Mucosa of descending colon (tissue), 3 donors: ENCODE results near the gene CERCAM. TPM values are rescaled to one million over a fixed set of nuclear protein-coding genes. Genes with fewer than 3 reads are reported as not detected.

Source experiments
- ATAC-seq: fragments of 200-7000 bp; cut with Tn5 transposase; one replicate; pipeline ENCODE4 v1.9.1; 2020; ENCODE audit warnings: mild to moderate bottlenecking, moderate library complexity
- DNase-seq, 3 donors: peaks; one replicate each; pipeline ENCODE4 v3.0.0-alpha.2; 2020
- H3K36me3 ChIP-seq: fragments of 200-600 bp; one replicate; pipeline ENCODE4 v1.8.0; 2021; ENCODE audit warnings: low read depth, mild to moderate bottlenecking
- H3K4me1 ChIP-seq: fragments of 200-600 bp; one replicate; pipeline ENCODE4 v1.8.0; 2021; ENCODE audit warnings: low read depth, mild to moderate bottlenecking
- H3K4me3 ChIP-seq: fragments of 200-600 bp; one replicate; pipeline ENCODE4 v1.8.0; 2021; ENCODE audit warnings: mild to moderate bottlenecking
- H3K9me3 ChIP-seq: fragments of 200-600 bp; one replicate; pipeline ENCODE4 v1.8.0; 2021; ENCODE audit warnings: mild to moderate bottlenecking
- CTCF ChIP-seq: fragments of 200-600 bp; IDR thresholded peaks from one replicate; pipeline ENCODE4 v1.8.0; 2022; ENCODE audit warnings: antibody characterized with exemption, mild to moderate bottlenecking
- intact Hi-C, 2 donors: fragments of 100-400 bp; cut with DNase I in 1 of 2; cut with micrococcal nuclease in 1 of 2; formaldehyde crosslinking; loops; one replicate each; pipeline versions ENCODE4 v1.11.0 to v1.11.1; 2022; cut with DNase I, micrococcal nuclease
- total RNA-seq, 3 donors: library from RNA; stranded (reverse); fragmentation: NEBNext Ultra II Directional in 2 of 3; extraction: Animal tissue kit (Norgen Biotek cat#: 25700) in 2 of 3; gene quantifications; one replicate each; pipeline versions ENCODE4 v1.2.1 to v1.2.4, GENCODE V29; 2021 to 2023
- donor health status: DM: no; HTN: no; CAD: no; lungs with moderate emphysema.
- donor health status: DM: no; HTN: no; CAD: no.
- donor health status: DM: no; HTN: yes; CAD: no.

Gene CERCAM
- total RNA-seq, 3 donors from 2014 or later, result 4.1 to 20.9 (median 11.5) TPM

DNA sequence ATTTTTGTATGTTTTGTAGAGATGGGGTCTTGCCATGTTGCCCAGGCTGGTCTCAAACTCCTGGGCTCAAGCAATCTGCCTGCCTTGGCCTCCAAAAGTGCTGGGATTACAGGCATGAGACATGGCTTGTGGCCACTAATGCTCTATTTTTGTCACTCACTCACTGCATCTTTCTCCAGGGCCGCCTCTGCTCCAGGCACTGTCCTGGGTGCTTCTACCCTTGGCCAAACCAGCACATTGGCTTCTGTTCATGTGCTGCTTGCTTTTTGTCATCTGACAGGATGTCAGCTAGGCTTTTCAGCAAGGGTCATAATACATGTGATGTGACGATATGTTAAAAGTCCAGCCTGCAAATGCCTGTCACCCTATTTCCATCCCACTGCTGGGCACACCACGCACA lies 38.4 kb downstream of the CERCAM start:
- TF ChIP-seq CTCF, result no peak
- no peak overlapping the region for H3K4me3 ChIP-seq
- H3K4me1 ChIP-seq, result peaks cover 4% of the 10 kb centered on the region
- intact Hi-C loops, result no loop called here
- no peak for ATAC-seq
- H3K36me3 ChIP-seq, result no peaks in the 10 kb centered on the region
- no peaks in the 10 kb centered on the region for H3K9me3 ChIP-seq
- DNase-seq, result no peak

GRCh38 chr9:128469070-128469469 lies 48.4 kb downstream of the CERCAM start:
- H3K9me3 ChIP-seq, result no peaks in the 10 kb centered on the region
- ATAC-seq (no peak), DNase-seq (no peak)
- peaks cover 3% of the 10 kb centered on the region for H3K36me3 ChIP-seq
- H3K4me1 ChIP-seq, result no peaks in the 10 kb centered on the region
- TF ChIP-seq CTCF, result no peak
- intact Hi-C loops, result no loop called here
- H3K4me3 ChIP-seq, result no peak overlapping the region

DNA sequence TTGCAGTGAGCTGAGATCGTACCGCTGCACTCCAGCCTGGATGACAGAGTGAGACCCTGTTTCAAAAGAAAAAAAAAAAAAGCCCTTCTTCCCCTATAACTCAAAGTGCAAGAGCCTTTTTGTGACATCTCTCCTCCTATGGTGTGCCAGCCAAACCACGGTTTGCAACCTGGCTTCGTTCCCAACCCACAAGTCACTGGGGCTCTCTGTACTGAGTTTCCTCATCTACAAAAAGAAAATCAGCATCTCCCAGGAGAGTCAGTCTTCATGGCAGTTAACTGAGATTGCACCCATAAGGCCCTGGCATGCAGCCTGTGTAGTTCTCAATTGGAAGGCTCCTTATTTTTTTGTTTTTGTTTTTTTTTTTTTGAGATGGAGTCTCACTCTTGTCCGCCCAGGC lies 49.9 kb downstream of the CERCAM start:
- no peaks in the 10 kb centered on the region for H3K9me3 ChIP-seq
- ATAC-seq, result no peak
- intact Hi-C loops, result no loop called here
- H3K4me1 ChIP-seq, result no peaks in the 10 kb centered on the region
- H3K4me3 ChIP-seq, result no peak overlapping the region
- no peak for TF ChIP-seq CTCF
- no peaks in the 10 kb centered on the region for H3K36me3 ChIP-seq
- no peak for DNase-seq

DNA sequence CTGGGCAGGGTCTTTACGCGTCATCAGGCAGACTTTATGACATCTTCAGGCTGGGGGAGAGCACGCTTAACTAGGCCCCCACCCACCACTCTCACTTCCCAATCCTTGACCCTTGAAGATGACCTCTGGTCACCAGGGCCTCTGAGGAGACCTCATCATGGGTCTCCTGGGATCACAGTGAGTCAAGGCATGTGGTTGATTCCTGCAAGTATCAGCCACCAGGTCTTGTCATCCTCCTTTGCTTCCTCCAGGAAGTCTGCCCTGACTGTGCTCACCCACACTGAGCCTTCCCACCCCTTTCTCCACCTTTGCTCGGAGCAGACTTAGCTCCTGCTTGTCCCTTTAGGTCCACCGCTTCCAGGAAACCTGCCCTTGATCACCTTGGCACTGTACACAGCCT lies 52.4 kb downstream of the CERCAM start:
- intact Hi-C loops, result no loop called here
- TF ChIP-seq CTCF, result no peak
- DNase-seq (no peak), ATAC-seq (no peak)
- Histone ChIP-seq H3K9me3 (no peaks in the 10 kb centered on the region), H3K4me3 (no peak overlapping the region), H3K36me3 (no peaks in the 10 kb centered on the region), H3K4me1 (no peaks in the 10 kb centered on the region)

DNA sequence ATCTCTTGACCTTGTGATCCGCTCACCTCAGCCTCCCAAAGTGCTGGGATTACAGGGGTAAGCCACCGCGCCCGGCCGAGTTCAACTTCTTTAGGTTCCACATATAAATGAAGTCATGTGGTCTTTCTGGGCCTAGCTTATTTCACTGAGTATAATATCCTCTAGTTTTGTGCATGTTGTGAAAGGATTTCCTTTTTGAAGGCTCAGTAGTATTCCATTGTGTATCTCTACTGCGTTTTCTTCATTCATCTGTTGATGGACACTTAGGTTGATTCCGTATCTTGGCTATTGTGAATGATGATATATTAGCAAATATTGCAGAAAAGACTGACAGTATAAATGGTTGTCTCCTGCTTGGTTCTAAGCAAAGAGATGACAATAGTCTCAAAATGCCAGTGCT lies 55.2 kb downstream of the CERCAM start:
- no peaks in the 10 kb centered on the region for H3K4me1 ChIP-seq
- DNase-seq, result no peak
- intact Hi-C loops, result no loop called here
- H3K4me3 ChIP-seq, result no peak overlapping the region
- no peak for ATAC-seq
- TF ChIP-seq CTCF, result no peak
- H3K9me3 ChIP-seq, result no peaks in the 10 kb centered on the region
- no peaks in the 10 kb centered on the region for H3K36me3 ChIP-seq

GRCh38 chr9:128479262-128479661 lies 58.6 kb downstream of the CERCAM start:
- TF ChIP-seq CTCF, result no peak
- ATAC-seq (no peak), DNase-seq (no peak)
- H3K4me3 ChIP-seq, result no peak overlapping the region
- H3K9me3 ChIP-seq, result no peaks in the 10 kb centered on the region
- no peaks in the 10 kb centered on the region for H3K36me3 ChIP-seq
- intact Hi-C loops, result no loop called here
- no peaks in the 10 kb centered on the region for H3K4me1 ChIP-seq
